HG03575 (cell line): ENCODE results near the gene PLTP.

ENCODE experiments used
- ATAC-seq: cut with Tn5 transposase; IDR thresholded peaks from one replicate; pipeline ENCODE4 v1.9.1; 2021; ENCODE audit not compliant: unreplicated experiment, insufficient number of reproducible peaks, low FRiP score; ENCODE audit errors: extremely low read depth

The PLTP gene

DNA sequence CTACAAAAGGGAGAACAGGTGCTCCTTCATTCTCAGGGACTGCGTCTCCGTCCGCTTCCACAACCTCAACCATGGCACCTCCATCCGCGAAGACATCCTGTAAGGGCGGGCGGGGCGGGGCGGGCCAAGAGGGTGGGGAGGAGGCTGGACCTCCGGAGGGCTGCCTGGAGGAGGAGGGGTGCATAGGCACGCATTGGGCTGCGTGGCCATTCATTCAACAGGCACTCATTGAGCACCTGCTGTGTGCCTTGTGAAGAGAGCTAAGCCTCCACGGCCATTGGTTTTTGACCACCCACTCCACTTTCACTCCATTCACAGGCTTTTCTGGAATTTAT, 54.1 kb downstream of the PLTP start:
- no peak for ATAC-seq

DNA sequence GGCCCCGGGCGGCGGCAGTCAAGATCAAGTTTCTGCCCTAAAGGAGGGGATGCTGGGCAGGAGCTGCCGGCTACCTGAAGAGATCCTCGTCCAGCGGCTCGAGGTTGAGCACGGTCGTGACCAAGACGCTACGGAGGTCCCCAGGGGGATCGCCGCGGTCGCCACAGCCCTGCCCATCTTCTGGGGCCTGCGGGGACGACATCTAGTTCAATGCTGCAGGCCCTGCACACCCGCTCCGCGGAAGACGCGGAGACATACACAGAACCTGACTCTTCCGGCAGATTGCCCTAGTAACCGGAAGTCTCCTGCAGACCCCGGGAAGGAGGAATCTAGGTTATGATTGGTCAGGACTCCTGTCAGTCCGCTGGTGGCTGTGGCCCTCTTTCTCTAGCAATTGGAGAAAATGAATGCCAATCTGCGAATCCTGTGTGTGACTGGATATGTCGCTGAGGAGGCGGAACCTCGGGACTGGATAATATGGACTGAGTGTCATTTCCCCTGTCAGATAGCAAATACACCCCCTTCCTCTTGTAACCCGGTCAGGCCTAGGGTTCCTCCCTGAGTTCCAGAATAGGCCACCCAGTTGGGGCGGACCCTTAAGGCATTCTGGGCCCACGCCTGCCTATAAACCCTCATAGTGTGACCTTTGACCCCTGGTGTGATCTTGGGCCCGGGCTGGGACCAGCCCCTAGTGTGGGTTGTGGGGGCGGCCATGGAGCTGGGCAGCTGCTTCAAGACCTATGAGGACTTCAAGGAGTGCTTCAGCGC, 54.7 kb downstream of the PLTP start, which contains the start of the genes ACOT8 and ZSWIM3:
Gene ACOT8, minus strand, starts transcription at position 279 of the 768 bp plus-strand sequence. Its CDS starts 77 bp downstream, at position 202.
Gene ZSWIM3, plus strand, starts transcription at position 501 of the 768 bp plus-strand sequence. Its CDS starts 212 bp downstream, at position 713.
- peak; percentile 71 for ATAC-seq

DNA sequence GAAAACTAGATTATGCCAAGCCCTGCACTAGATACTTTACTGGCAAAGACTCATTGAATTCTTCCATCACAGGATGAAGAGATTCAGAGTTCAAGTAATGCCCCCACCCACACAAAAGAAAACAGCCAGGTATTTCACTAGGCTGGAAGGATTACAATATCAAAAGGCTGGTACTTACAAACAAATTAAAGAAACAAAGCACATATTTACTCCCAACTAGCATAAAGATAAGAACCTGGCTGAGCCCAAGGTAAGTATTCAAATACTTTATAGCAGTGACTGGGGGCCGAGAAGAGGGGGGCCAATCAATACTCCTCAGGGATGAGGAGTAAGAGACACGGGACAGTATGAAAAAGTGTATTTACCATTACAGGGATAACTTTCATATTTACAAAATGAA, 58.5 kb downstream of the PLTP start:
- no peak for ATAC-seq

DNA sequence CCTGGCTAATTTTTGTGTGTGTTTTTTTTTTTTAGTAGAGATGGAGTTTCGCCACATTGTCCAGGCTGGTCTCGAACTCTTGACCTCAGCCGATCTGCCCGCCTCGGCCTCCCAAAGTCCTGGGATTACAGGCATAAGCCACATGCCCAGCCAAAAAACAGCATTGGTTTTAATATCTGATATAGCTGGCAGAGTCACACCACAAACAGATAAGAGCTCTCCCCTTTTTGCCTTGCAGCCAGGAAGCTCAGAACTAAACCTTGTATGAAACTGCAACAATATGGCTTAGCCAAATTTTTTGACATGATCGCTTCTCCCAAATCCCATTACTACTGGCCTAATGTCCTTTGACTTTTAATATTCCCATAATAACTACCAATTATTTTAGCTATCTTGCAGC, 59.6 kb downstream of the PLTP start:
- ATAC-seq, result no peak

DNA sequence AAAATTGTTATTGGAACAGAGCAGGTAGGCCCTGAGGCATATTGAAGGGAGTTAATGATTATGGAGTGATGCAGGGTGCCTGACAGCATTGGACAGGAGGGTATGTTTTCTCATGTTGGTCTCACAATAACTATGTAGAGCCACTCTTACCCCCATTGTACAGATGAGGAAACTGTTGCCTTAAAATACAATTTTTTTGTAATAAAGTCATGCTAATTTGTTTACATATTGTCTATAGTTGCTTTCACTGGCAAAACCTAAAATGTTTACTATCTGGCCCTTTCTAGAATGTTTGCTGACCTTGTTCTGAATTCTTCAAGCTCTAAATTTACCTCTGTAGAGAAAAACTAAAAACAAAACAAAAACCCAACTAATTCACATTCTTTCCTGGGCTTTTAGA, 60.5 kb downstream of the PLTP start:
- ATAC-seq, result no peak

DNA sequence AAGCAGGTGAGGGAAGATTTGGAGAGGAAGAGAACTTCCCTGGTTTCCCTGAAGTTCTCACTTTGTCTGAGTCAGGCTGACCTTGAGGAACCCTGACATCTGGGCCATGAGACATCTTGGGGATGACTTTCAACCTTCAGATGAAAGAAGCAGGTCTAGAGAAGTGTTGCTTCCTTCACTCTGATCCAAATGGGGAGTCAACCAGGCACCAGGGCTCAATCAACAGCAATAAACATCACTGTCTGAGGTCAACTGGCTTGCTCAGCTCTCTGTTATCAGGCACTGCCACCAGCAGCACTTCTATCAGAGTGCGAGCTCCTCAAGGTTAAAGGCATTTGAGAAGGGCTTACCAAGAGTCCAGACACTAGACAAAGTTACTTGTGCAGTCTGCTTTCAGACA, 61.0 kb downstream of the PLTP start:
- ATAC-seq, result no peak

DNA sequence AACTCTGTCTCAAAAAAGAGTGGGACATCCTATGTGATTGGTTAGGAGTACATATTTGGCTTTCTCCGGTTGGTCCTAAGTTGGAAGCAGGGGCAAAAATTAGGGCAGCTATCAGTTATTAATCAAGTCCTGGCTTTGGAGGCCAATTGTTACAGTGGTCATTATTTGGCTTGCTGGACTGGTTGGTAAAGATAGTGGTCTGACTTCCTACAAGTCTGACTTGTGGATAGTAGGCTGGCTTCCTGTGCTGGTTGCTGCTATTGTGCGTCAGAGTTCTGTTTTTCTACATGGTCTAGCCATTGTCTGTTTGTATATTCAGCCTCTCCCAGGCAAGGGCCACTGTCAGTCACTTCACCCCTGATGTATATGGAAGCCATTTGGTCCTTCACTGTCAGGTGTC, 61.7 kb downstream of the PLTP start:
- no peak for ATAC-seq

DNA sequence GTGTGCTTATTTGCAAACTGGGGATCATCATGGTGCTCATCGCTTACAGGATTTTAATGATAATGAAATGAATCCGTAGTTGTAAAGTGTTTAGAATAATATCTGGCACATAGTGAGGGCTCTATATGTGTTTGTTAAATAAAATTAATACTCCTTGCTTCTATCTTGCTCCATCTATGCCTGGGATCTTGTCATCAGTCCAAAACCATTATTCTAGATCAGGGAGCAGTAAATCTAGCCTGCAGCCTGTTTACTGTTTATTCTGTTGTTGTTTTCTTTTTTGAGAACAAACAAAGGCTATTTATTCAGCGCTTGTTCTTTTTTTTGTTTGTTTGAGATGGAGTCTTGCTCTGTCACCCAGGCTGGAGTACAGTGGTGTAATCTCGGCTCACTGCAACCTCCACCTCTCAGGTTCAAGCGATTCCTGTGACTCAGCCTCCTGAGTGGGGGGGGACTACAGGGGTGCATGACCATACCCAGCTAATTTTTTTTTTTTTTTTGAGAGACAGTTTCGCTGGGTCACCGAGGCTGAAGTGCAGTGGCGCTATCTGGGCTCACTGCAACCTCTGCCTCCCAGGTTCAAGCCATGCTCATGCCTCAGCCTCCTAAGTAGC, 62.9 kb downstream of the PLTP start:
- ATAC-seq, result no peak
